Measurements from ENCODE around the gene NELFB. TPM values are rescaled to one million over a fixed set of nuclear protein-coding genes. Genes with fewer than 3 reads are reported as not detected.

The NELFB gene
- total and polyA plus RNA-seq, 9 of the 15 experiments (the other 6 are each of a cell fraction or from before 2014, with no cell fraction given) = 0.24 to 84.0 (median 29.7) TPM

- peak in 1 of 4 experiments; percentile 17 for DNase-seq (ENCODE audit: extremely low read depth in 1 of 4, low spot score in 3 of 4)
- Histone ChIP-seq H3K79me2 (ENCODE audit: control insufficient read depth, insufficient read depth, low read length) (peaks cover 10% of the 10 kb centered on the region; the same call in 2 of the 3 replicates), H3K4me2 (ENCODE audit: insufficient read depth, low read length) (no peak overlapping the region), H2AFZ (ENCODE audit: low read depth, low read length) (no peak overlapping the region), H3K36me3 (ENCODE audit: control insufficient read depth, insufficient read depth, low read length) (peaks cover 59% of the 10 kb centered on the region), H3K4me1 (replicated peaks in 1 of 2; ENCODE audit: control insufficient read depth in 2 of 2, insufficient read depth in 2 of 2, low read length in 2 of 2) (peaks cover 31 to 82% of the 10 kb centered on the region in 2 experiments), H3K4me3 (no peak overlapping the region), H3K9me3 (replicated peaks; ENCODE audit: control insufficient read depth, insufficient read depth, low read depth, low read length) (no peaks in the 10 kb centered on the region), H4K20me1 (replicated peaks; ENCODE audit: control insufficient read depth, insufficient read depth, low read length) (no peaks in the 10 kb centered on the region), H3K9ac (ENCODE audit: insufficient read depth in 1 of 2, low read depth in 2 of 2, low read length in 2 of 2) (peak overlapping the region in 1 of 2 experiments; percentile 61; a peak in 1 of 4 replicates), H3K27me3 (ENCODE audit: control insufficient read depth in 2 of 2, insufficient read depth in 2 of 2, low read length in 2 of 2) (no peaks in the 10 kb centered on the region), H3K9me1 (ENCODE audit: control insufficient read depth, insufficient read depth, low read length) (no peaks in the 10 kb centered on the region), H3K27ac (ENCODE audit: extremely low read depth, low read depth, low read length) (no peak overlapping the region)
- ChIA-PET CTCF (ENCODE audit: low intra/inter-chr PET ratio) (no interaction called here), POLR2A (no interaction called here)
- in situ Hi-C loops (cut with MboI) (no loop called here), intact Hi-C loops (cut with micrococcal nuclease) (no loop called here)
- no peak for ATAC-seq
- TF ChIP-seq RNF219 (CRISPR knock-in tag; IDR thresholded peaks at IDR 0.05) (no peak), E2F5 (CRISPR knock-in tag; IDR thresholded peaks at IDR 0.05) (no peak)
- WGBS (ENCODE audit: insufficient coverage, low coverage, missing lambda C conversion rate) = no CpG with 5 or more reads among the region's 3 CpGs
- no TSS peak for BruUV-seq (replicated peaks)
- FAIRE-seq = no peak
Observed at GRCh38 chr9:137271696-137272076, 16.6 kb downstream of the NELFB start.
